GM23248 (cell line): ENCODE measurements around the gene LCORL.

Source experiments
- EZH2 ChIP-seq: fragments of 200-600 bp; sonication (generic); IDR thresholded peaks from 2 replicates; pipeline ENCODE4 v1.6.1; 2018; ENCODE audit warnings: antibody characterized with exemption, mild to moderate bottlenecking; ENCODE audit not compliant: insufficient read depth, poor library complexity, severe bottlenecking
- EZH2phosphoT487 ChIP-seq: fragments of 200-600 bp; sonication (generic); IDR thresholded peaks from 2 replicates; pipeline ENCODE4 v1.6.1; 2018; ENCODE audit warnings: antibody characterized with exemption, moderate library complexity, mild to moderate bottlenecking, low read depth; ENCODE audit not compliant: insufficient read depth

- TF ChIP-seq EZH2, result no peak
- TF ChIP-seq EZH2phosphoT487, result no peak
Observed at GRCh38 chr4:17985832-17986231, 35.7 kb downstream of the LCORL start.
